HG03280 (cell line): ENCODE data around the gene CNTN4.

Experiments used
- ATAC-seq: cut with Tn5 transposase; IDR thresholded peaks from one replicate; pipeline ENCODE4 v1.9.1; 2021; ENCODE audit warnings: mild to moderate bottlenecking, moderate library complexity; ENCODE audit not compliant: unreplicated experiment

The CNTN4 gene

GRCh38 chr3:2377281-2377680, 278.6 kb downstream of the CNTN4 start:
- no peak for ATAC-seq

GRCh38 chr3:2390926-2391532, 292.4 kb downstream of the CNTN4 start:
- no peak for ATAC-seq

- ATAC-seq, result no peak
These were observed 293.2 kb downstream of the CNTN4 start for GRCh38 chr3:2391896-2392295.

- no peak for ATAC-seq
These were observed 294.3 kb downstream of the CNTN4 start for GRCh38 chr3:2392981-2393380.

- no peak for ATAC-seq
These were observed 316.4 kb downstream of the CNTN4 start for GRCh38 chr3:2415083-2415482.

GRCh38 chr3:2420919-2421318, 322.3 kb downstream of the CNTN4 start:
- no peak for ATAC-seq

GRCh38 chr3:2423143-2423542, 324.5 kb downstream of the CNTN4 start:
- ATAC-seq, result no peak

GRCh38 chr3:2441558-2441957, 342.9 kb downstream of the CNTN4 start:
- ATAC-seq, result no peak

- ATAC-seq, result no peak
These were observed 347.5 kb downstream of the CNTN4 start for GRCh38 chr3:2446146-2446545.

- no peak for ATAC-seq
These were observed 353.6 kb downstream of the CNTN4 start for GRCh38 chr3:2452249-2452648.

GRCh38 chr3:2454865-2455264, 356.2 kb downstream of the CNTN4 start:
- ATAC-seq, result no peak

- no peak for ATAC-seq
These were observed 358.1 kb downstream of the CNTN4 start for GRCh38 chr3:2456788-2457187.

GRCh38 chr3:2458816-2459215, 360.1 kb downstream of the CNTN4 start:
- no peak for ATAC-seq

GRCh38 chr3:2465842-2466241, 367.2 kb downstream of the CNTN4 start:
- no peak for ATAC-seq

GRCh38 chr3:2468816-2469215, 370.1 kb downstream of the CNTN4 start:
- no peak for ATAC-seq

GRCh38 chr3:2476996-2477395, 378.3 kb downstream of the CNTN4 start:
- no peak for ATAC-seq

GRCh38 chr3:2477620-2478019, 379.0 kb downstream of the CNTN4 start:
- ATAC-seq, result no peak

- ATAC-seq, result no peak
These were observed 385.7 kb downstream of the CNTN4 start for GRCh38 chr3:2484162-2485026.

GRCh38 chr3:2485027-2485375, 386.3 kb downstream of the CNTN4 start:
- no peak for ATAC-seq

GRCh38 chr3:2495746-2496145, 397.1 kb downstream of the CNTN4 start:
- no peak for ATAC-seq

GRCh38 chr3:2504912-2505311, 406.2 kb downstream of the CNTN4 start:
- ATAC-seq, result no peak

- no peak for ATAC-seq
These were observed 408.1 kb downstream of the CNTN4 start for GRCh38 chr3:2506776-2507175.
